K562 (cell line): ENCODE data around the gene SAE1. TPM values are rescaled to one million over a fixed set of nuclear protein-coding genes. Genes with fewer than 3 reads are reported as not detected.

Experiments used
- SMARCE1 ChIP-seq: fragments of 450-650 bp; IDR thresholded peaks from 2 replicates; pipeline ENCODE4 v1.7.1; 2016; ENCODE audit warnings: mild to moderate bottlenecking
- TCF7L2 ChIP-seq: fragments of 150-350 bp; IDR thresholded peaks from 2 replicates; pipeline ENCODE4 v1.6.1; 2016; ENCODE audit warnings: low read depth, mild to moderate bottlenecking, low read length, moderate library complexity
- ZNF184 ChIP-seq: sonication (generic); formaldehyde crosslinking; IDR thresholded peaks from 2 replicates; pipeline ENCODE4 v1.5.0; 2020; ENCODE audit warnings: missing genetic modification reagents
- ZNF77 ChIP-seq: fragments of 250-450 bp; sonication (Bioruptor Pico); IDR thresholded peaks from 2 replicates; pipeline ENCODE4 v1.5.0; 2020
- polyA plus RNA-seq, 8 experiments: library from polyadenylated mRNA; depleted of rRNA in 4 of 8; stranded (reverse) in 5 of 8; unstranded in 3 of 8; fragments of >200 nt; fragmentation: Nextera tagmentation in 2 of 8; fragmentation: Illumina TruSeq in 1 of 8; extraction: Ambion mirVana in 2 of 8; extraction: Trizol in 1 of 8; gene quantifications; 2 replicates each; pipeline versions ENCODE4 v1.2.1 to v1.2.3, GENCODE V29; 2011 to 2014; ENCODE audit warnings: inconsistent platforms in 1 of 8, missing spikeins in 1 of 8
- total RNA-seq, 7 experiments: library from RNA; depleted of rRNA in 6 of 7; stranded (reverse); fragments of >200 nt in 6 of 7; fragmentation: Illumina TruSeq in 2 of 7; extraction: Trizol in 2 of 7; gene quantifications; 2 replicates each; pipeline versions ENCODE4 v1.2.1 to v1.2.3, GENCODE V29; 2011 to 2021; ENCODE audit warnings: low replicate concordance in 1 of 7
- TF ChIP-seq, protein P1 (sequence below): fragments of 200-600 bp; sonication (generic); IDR thresholded peaks from one replicate; pipeline ENCODE4 v1.6.1; 2012; ENCODE audit warnings: mild to moderate bottlenecking, low read depth, low read length, inconsistent platforms
- TF ChIP-seq, protein P2 (sequence below): fragments of 450-650 bp; IDR thresholded peaks from 2 replicates; pipeline ENCODE4 v1.6.1; 2016; ENCODE audit warnings: mild to moderate bottlenecking
- TF ChIP-seq, protein P3 (sequence below): sonication (generic); IDR thresholded peaks from 2 replicates; pipeline ENCODE4 v1.6.1; 2016
- TF ChIP-seq, protein P4 (sequence below): fragments of 250-450 bp; sonication (Bioruptor Pico); IDR thresholded peaks from 2 replicates; pipeline ENCODE4 v1.4.0; 2020; ENCODE audit warnings: mild to moderate bottlenecking, moderate library complexity

The SAE1 gene
- total and polyA plus RNA-seq, 9 of the 15 experiments (the other 6 are each of a cell fraction or from before 2014, with no cell fraction given) = 82.8 to 299 (median 217) TPM

DNA sequence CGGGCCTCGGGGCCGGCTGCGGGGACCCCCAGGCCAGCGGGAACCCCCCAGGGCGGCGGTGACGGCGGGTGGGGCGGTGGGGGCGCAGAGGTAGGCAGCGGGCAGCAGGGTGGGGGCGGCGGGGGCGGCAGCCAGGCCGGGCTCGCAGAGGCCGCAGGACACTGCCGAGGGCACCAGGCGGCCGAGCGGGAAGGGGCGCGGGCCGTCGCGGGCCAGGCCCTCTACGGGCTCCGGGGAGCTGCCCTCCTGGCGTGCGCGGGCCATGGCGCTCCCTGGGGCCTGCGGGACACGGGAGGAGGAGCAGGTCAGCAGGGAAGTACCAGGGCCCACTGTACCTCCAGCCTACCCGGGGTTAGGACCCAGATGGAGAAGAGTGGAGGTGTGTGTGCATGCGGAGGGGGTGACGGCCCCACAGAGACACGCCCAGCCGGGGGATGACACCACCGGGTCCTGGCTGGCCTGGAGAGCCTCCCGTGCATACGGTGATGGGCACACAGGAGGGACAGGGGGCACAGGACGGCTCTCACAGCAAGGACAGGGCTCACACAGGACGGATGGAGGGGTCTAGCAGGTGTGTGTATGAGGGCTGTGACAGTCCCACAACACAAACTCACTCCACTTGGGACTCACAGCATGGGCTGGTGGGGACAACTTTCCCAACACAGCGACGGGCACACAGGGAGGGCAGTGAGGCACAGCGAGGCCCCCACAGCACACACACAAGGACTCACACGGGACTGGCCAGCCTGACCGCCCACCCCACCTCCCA is 97.7 kb downstream of the SAE1 start (continued):
- TF ChIP-seq, protein P1, sequence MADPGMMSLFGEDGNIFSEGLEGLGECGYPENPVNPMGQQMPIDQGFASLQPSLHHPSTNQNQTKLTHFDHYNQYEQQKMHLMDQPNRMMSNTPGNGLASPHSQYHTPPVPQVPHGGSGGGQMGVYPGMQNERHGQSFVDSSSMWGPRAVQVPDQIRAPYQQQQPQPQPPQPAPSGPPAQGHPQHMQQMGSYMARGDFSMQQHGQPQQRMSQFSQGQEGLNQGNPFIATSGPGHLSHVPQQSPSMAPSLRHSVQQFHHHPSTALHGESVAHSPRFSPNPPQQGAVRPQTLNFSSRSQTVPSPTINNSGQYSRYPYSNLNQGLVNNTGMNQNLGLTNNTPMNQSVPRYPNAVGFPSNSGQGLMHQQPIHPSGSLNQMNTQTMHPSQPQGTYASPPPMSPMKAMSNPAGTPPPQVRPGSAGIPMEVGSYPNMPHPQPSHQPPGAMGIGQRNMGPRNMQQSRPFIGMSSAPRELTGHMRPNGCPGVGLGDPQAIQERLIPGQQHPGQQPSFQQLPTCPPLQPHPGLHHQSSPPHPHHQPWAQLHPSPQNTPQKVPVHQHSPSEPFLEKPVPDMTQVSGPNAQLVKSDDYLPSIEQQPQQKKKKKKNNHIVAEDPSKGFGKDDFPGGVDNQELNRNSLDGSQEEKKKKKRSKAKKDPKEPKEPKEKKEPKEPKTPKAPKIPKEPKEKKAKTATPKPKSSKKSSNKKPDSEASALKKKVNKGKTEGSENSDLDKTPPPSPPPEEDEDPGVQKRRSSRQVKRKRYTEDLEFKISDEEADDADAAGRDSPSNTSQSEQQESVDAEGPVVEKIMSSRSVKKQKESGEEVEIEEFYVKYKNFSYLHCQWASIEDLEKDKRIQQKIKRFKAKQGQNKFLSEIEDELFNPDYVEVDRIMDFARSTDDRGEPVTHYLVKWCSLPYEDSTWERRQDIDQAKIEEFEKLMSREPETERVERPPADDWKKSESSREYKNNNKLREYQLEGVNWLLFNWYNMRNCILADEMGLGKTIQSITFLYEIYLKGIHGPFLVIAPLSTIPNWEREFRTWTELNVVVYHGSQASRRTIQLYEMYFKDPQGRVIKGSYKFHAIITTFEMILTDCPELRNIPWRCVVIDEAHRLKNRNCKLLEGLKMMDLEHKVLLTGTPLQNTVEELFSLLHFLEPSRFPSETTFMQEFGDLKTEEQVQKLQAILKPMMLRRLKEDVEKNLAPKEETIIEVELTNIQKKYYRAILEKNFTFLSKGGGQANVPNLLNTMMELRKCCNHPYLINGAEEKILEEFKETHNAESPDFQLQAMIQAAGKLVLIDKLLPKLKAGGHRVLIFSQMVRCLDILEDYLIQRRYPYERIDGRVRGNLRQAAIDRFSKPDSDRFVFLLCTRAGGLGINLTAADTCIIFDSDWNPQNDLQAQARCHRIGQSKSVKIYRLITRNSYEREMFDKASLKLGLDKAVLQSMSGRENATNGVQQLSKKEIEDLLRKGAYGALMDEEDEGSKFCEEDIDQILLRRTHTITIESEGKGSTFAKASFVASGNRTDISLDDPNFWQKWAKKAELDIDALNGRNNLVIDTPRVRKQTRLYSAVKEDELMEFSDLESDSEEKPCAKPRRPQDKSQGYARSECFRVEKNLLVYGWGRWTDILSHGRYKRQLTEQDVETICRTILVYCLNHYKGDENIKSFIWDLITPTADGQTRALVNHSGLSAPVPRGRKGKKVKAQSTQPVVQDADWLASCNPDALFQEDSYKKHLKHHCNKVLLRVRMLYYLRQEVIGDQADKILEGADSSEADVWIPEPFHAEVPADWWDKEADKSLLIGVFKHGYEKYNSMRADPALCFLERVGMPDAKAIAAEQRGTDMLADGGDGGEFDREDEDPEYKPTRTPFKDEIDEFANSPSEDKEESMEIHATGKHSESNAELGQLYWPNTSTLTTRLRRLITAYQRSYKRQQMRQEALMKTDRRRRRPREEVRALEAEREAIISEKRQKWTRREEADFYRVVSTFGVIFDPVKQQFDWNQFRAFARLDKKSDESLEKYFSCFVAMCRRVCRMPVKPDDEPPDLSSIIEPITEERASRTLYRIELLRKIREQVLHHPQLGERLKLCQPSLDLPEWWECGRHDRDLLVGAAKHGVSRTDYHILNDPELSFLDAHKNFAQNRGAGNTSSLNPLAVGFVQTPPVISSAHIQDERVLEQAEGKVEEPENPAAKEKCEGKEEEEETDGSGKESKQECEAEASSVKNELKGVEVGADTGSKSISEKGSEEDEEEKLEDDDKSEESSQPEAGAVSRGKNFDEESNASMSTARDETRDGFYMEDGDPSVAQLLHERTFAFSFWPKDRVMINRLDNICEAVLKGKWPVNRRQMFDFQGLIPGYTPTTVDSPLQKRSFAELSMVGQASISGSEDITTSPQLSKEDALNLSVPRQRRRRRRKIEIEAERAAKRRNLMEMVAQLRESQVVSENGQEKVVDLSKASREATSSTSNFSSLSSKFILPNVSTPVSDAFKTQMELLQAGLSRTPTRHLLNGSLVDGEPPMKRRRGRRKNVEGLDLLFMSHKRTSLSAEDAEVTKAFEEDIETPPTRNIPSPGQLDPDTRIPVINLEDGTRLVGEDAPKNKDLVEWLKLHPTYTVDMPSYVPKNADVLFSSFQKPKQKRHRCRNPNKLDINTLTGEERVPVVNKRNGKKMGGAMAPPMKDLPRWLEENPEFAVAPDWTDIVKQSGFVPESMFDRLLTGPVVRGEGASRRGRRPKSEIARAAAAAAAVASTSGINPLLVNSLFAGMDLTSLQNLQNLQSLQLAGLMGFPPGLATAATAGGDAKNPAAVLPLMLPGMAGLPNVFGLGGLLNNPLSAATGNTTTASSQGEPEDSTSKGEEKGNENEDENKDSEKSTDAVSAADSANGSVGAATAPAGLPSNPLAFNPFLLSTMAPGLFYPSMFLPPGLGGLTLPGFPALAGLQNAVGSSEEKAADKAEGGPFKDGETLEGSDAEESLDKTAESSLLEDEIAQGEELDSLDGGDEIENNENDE = no peak
- no peak for TF ChIP-seq TCF7L2
- no peak for TF ChIP-seq SMARCE1
- TF ChIP-seq, protein P2, sequence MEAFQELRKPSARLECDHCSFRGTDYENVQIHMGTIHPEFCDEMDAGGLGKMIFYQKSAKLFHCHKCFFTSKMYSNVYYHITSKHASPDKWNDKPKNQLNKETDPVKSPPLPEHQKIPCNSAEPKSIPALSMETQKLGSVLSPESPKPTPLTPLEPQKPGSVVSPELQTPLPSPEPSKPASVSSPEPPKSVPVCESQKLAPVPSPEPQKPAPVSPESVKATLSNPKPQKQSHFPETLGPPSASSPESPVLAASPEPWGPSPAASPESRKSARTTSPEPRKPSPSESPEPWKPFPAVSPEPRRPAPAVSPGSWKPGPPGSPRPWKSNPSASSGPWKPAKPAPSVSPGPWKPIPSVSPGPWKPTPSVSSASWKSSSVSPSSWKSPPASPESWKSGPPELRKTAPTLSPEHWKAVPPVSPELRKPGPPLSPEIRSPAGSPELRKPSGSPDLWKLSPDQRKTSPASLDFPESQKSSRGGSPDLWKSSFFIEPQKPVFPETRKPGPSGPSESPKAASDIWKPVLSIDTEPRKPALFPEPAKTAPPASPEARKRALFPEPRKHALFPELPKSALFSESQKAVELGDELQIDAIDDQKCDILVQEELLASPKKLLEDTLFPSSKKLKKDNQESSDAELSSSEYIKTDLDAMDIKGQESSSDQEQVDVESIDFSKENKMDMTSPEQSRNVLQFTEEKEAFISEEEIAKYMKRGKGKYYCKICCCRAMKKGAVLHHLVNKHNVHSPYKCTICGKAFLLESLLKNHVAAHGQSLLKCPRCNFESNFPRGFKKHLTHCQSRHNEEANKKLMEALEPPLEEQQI = no peak
- TF ChIP-seq ZNF77 (CRISPR knock-in tag) = no peak
- TF ChIP-seq ZNF184 (CRISPR knock-in tag) = no peak
- TF ChIP-seq, protein P3, sequence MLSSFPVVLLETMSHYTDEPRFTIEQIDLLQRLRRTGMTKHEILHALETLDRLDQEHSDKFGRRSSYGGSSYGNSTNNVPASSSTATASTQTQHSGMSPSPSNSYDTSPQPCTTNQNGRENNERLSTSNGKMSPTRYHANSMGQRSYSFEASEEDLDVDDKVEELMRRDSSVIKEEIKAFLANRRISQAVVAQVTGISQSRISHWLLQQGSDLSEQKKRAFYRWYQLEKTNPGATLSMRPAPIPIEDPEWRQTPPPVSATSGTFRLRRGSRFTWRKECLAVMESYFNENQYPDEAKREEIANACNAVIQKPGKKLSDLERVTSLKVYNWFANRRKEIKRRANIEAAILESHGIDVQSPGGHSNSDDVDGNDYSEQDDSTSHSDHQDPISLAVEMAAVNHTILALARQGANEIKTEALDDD = no peak
- TF ChIP-seq, protein P4, sequence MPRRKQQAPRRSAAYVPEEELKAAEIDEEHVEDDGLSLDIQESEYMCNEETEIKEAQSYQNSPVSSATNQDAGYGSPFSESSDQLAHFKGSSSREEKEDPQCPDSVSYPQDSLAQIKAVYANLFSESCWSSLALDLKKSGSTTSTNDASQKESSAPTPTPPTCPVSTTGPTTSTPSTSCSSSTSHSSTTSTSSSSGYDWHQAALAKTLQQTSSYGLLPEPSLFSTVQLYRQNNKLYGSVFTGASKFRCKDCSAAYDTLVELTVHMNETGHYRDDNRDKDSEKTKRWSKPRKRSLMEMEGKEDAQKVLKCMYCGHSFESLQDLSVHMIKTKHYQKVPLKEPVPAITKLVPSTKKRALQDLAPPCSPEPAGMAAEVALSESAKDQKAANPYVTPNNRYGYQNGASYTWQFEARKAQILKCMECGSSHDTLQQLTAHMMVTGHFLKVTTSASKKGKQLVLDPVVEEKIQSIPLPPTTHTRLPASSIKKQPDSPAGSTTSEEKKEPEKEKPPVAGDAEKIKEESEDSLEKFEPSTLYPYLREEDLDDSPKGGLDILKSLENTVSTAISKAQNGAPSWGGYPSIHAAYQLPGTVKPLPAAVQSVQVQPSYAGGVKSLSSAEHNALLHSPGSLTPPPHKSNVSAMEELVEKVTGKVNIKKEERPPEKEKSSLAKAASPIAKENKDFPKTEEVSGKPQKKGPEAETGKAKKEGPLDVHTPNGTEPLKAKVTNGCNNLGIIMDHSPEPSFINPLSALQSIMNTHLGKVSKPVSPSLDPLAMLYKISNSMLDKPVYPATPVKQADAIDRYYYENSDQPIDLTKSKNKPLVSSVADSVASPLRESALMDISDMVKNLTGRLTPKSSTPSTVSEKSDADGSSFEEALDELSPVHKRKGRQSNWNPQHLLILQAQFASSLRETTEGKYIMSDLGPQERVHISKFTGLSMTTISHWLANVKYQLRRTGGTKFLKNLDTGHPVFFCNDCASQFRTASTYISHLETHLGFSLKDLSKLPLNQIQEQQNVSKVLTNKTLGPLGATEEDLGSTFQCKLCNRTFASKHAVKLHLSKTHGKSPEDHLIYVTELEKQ = no peak
